Inferior parietal cortex (tissue), 1 donor: ENCODE data around the gene TNNI2.
"Not testable (repeated sequence)": the region's sequence is repeated elsewhere in the genome, so short reads cannot be mapped to it uniquely, and the experiment has no call there.

Experiments used
- DNase-seq: peaks from one replicate; pipeline ENCODE4 v3.0.0-alpha.2; 2016; ENCODE audit errors: extremely low spot score

TNNI2 gene

DNA sequence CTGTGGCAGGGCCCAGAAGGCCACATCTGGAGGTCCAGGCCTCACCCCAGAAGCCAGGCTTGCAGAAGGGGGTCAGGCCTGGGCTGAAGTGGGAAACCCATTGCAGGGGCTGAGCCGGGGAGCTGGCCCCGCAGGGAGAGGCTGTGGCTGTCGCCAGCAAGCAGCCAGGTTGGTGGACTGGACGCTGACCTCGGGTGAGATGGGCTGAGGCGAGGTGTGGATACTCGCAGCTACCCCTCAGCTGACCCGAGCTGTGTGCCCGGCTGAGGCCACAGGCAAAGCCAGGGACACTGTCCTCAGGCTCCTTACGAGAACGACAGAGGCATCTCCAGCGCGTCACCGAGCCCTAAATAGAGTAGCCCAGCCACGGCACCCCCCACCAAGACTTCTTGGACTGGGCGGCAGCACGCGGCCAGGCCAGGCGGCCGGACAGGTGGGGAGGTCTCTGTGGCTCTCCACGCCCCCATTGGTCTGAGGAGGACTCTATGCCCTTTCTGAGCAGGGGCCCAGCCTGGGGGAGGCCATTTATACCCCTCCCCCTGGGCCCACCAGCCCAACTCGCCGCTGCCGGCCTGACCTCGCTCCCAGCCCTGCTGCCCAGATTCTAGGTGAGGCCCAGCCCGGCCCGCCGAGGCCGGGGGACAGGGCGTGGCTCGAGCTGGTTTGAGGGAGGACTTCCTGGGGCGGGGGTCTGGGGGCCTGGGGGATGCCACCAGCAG, at the start of gene TNNI2:
Gene TNNI2 (plus strand): TSS at position 556 of the 719 bp plus-strand sequence. CDS start 716 bp downstream, outside the sequence.
- no peak for DNase-seq

DNA sequence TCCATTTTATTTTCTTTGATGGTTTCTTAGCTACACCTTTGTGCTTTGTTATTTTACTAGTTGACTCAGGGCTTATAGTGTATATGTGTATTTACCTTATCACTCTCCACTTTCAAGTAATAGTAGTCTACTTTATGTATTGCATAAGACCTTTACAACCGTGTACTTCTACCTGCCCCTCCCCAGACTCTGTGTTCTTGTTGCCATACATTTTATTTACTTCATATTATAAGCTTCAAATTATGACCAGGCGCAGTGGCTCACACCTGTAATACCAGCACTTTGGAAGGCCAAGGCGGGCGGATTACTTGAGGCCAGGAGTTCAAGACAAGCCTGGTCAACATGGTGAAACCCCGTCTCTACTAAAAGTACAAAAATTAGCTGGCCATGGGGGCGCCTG, 46.9 kb upstream of the TNNI2 start:
- no peak for DNase-seq

DNA sequence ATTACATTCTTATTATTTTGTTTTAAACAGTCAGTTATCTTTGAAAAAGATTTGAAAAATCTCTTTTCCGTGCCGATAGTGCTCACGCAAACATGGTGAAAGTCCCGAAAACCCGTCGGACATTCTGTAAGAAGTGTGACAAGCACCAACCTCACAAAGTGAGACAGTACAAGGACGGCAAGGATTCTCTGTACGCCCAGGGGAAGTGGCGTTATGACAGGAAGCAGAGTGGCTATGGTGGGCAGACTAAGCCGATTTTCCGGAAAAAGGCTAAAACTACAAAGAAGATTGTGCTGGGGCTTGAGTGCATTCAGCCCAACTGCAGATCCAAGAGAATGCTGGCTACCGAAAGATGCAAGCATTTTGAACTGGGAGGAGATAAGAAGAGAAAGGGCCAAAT, 46.3 kb upstream of the TNNI2 start:
- no peak for DNase-seq

DNA sequence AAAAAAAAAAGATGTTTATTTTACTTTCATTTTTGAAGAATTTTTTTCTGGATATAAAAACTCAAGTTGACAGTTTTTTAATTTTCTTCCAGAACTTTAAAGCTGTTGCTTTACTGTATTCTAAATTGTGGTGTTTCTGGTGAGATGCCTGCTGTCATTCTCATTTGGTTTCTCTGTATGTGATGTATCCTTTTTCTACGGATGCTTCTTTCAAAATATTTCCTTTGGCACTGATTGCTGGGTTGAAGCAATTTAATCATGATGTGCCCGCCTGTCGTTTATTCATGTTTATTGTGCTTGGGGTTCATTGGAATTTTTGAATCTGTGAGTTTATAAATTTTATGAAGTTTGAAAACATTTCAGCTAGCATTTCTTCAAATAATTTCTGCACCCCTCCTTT, 45.7 kb upstream of the TNNI2 start:
- no peak for DNase-seq

DNA sequence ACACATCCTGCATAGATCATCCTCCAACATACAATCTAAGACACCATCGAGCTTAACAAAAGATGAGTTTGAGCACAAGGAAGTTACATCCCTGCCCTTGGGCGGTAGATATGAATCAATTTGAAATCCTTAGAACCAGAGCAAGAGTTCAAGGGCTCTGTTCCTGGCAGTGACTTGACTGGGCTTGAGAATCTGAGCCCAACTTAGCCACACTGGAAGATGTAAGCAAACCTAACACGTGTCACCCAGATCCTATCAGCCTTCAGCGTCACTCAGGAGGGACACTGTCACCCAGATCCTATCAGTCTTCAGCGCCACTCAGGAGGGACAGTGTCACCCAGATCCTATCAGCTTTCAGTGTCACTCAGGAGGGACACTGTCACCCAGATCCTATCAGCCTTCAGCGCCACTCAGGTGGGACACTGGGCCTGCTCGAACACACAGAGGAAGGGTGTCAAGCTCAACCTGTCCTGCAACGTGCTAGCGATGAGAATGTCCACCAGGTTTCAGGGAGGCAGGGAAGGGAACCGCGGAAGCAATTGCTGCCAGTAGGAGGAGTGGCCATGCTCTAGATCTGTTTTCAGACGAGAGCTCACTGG, 42.3 kb upstream of the TNNI2 start:
- DNase-seq = no peak

DNA sequence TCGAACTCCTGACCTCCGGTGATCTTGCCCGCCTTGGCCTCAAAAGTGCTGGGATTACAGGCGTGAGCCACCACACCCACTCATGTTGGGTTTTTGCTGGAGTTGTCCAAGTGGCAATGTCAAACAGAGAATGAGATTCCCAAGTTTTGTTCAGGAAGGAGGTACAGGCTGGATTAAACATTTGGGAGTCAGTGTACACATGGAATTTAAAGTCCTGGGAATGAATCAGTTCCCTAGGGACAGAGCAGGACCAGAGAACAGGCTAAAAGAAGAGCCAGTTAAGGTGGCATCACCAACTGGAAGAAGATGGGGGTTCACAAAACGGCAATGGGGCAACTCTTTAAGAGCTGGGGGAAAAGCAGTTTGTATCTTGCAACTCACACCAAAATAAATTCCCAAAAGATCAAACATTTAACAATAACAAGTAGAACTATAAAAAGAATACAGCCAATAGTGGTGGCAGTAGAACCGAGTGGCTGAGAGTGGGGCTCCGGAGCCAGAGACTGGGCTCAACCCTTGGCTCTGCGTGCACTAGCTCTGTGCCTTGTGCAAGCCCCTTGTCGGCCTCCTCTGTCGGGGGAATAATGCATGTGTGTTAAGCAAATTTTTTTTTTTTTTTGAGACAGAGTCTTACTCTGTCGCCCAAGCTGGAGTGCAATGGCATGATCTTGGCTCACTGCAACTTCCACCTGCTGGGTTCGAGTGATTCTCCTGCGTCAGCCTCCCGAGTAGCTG, 41.2 kb upstream of the TNNI2 start:
- DNase-seq = no peak

DNA sequence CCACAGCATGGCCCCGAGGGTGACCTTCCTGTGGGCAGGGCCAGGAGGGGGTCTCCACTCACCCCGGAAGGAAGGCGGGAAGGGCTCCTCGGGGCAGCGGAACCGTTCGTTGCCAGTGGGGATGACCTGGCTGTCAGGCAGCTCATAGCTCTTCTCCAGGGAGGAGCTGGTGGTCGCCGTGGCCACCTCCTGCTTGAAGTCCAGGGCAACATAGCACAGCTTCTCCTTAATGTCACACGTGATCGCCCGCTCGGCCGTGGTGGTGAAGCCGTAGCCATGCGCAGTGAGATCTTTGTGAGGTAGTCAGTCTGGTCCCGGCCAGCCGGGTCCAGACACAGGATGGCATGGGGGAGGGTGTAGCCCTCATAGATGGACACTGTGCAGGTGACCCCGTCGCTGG, 35.5 kb upstream of the TNNI2 start:
- DNase-seq = no peak

DNA sequence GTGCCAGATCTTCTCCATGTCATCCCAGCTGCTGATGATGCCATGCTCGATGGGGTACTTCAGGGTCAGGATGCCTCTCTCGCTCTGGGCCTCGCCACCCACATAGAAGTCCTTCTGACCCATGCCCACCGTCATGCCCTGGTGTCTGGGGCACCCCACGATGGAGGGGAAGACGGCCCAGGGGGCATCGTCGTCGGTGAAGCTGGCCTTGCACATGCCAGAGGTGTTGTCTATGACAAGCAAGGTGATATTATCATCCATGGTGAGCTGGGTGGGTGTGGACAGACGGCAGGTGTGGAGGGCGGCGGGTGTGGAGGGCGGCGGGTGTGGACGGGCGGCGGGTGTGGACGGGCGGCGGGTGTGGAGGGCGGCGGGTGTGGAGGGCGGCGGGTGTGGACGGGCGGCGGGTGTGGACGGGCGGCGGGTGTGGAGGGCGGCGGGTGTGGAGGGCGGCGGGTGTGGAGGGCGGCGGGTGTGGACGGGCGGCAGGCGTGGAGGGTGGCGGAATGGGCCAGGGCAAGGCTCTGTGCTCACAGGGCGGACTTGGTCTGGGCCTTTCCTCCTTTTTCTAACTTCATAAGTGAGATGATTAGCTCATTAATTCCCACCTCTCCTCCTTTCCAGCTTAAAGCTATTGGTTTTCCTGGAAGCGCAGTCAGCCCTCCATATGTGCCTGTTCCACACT, 34.8 kb upstream of the TNNI2 start:
- not testable (repeated sequence) for DNase-seq

DNA sequence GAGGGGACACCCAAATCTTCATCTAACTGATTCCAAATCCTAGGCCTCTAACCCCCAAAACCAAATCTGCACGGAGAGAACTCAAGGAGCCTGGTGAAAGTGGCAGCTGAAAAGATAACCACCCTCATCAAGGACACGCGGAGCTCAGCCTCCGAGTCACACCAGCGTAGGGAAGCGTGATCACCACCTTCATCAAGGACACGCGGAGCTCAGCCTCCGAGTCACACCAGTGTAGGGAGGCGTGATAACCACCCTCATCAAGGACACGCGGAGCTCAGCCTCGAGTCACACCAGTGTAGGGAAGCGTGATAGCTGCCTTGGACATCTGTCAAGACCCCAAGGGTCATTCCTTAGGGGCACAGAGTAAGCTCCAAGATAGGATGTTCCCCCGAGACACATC, 33.3 kb upstream of the TNNI2 start:
- no peak for DNase-seq

DNA sequence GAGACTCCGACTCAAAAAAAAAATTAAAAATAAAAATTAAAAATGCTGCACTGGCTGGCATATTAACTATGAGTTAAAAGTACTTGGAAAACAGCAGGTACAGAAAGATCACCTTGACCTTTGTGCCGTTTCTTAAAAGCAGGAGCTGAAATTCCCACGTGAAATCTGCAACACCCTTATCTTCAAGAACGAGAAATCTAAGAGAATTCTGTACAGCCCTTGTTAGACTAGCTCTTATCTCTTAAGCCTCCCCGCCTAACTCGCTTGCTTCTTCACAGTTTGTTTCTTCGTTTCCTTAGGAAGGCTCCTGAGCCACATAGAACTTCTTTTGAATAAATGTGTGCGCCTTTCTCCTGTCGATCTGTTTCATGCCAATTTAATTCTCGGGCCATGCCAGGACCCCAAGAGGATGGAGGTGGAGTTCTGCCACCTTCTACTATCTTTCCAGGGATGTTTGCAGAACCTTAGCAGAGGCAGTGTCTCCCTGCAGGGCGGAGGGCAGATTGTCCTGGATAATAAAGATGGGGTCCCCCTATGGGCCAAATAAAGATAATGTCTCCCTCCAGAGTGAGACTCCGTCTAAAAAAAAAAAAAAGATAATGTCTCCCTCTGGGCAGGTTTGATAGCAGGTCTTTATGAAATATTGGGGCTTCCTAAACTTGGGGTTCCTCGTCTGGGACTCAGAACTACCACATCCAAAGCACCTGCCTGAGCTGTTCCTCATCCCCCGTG, 31.4 kb upstream of the TNNI2 start:
- no peak for DNase-seq

DNA sequence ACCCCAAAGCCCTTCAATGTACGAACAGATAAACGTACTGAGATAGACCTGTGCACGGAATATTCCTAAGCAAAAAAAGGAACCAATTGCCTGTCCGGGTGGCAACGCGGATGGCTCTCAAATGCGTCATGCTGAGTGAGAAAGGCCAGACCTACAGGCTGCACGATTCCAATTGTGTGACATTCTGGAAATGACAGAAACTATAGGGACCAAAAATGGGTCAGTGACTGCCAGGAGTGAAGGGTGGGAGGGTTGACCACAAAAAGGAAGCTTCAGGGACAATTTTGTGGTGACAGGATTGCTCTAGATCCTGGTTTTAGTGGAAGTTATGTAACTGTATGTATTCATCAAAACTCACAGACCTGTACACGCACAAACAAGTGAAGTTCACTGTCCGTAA, 28.0 kb upstream of the TNNI2 start:
- no peak for DNase-seq

DNA sequence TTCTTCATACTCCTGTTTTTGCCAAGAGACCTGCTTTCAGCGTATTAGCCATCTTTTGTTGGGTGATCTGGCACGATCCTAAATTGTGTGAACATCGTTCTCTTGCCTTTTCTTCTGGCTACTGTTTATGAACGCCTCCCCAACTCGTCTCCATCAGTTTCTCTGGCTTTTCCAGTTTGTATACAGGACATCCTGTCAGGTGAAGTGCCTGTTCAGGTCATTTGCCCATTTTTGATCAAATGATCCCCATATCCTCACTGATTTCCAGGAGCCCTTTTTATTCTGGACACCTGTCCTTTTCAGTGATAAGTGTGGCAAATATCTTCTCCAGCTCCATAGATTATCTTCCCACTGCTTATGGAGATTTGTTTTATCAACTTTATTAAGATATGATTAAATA, 26.5 kb upstream of the TNNI2 start:
- DNase-seq = no peak

DNA sequence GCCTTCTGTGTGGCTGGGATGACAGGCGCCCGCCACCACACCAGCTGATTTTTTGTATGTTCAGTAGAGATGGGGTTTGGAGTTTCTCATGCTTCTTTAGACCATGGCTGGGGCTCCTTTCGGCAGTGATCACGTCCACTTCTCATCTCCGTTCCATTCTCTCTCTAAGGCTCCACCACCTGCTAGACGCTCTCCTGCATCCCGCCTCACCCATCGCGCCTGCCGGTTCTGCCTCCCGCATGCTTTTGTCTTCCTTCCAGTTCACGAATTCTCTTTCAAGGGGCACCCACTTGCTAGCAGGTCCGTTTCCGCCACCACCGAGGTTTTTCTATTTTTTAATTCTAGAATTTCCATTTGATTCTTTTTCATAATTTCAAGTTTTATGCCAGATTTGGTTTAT, 26.0 kb upstream of the TNNI2 start:
- DNase-seq = no peak

DNA sequence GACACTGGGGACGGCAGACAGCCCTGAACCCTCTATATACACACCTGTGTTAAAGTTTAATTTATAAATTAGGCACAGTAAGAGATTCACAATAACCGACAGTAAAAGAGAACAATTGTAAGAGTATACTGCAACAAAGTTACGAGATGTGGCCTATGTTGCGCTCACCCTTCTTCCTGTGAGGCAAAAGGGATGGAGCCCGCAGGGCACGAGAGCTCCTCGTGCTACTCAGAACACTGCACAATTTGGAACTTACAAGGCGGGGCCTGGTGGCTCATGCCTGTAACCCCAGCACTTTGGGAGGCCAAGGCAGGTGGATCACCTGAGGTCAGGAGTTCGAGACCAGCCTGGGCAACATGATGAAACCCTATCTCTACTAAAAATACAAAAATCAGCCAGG, 25.4 kb upstream of the TNNI2 start:
- not testable (repeated sequence) for DNase-seq

DNA sequence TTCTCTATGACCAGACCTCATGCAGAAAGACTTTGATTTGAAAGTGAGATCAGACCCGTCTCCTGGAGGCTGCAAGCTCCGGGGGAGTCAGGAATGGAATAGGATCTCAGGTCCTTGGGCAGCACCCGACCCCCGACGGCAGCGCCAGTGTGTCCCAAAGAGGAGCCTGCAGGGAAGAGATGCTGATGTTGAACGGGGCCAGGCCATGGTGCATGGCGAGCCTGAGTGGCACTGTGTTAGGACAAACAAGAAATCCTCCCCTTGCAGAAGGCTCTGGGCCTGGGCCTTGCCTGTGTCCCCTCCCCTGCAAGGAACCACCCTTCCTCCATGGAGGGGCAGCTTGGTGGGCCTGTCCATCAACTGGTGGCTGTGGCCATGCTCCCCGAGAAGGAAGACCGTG, 24.1 kb upstream of the TNNI2 start:
- DNase-seq = no peak

DNA sequence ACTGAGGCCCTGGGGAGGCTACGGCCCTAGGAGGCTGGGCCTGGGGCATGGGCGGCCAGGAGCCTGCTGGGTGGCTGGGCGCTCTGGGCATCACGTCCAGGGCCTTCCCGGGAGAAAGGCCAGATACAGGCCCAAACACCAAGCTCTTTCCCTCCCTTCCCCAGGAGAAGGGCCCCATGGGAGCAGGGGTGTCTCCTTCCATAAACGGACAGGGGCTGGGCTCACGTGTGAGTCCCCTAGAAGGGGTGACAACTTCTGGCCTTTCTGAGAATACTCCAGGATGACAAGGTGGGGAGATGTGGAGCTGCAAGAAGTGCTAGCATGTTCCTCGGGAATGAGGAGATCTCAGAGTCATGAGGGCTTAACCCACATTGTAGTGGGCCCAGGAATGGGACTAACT, 23.5 kb upstream of the TNNI2 start:
- no peak for DNase-seq

DNA sequence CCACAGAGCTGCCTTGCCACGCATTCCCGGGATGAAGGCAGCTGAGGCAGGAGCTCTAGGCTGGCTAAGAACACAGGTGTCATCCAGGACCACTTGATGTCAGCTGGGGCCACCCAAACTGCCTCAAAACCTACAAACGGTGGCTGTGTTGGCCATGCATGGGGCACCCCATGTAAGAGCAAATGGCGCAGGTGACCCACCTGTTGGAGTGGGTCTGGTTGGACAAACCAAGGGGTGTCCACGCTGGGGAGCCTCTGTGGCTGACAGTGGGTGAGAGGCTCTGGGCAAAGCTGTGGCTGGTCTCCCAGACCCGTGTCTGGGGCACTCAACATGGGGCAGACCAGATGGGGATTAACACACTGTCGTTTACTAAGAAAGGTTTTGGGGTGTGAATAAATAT, 23.0 kb upstream of the TNNI2 start:
- no peak for DNase-seq

DNA sequence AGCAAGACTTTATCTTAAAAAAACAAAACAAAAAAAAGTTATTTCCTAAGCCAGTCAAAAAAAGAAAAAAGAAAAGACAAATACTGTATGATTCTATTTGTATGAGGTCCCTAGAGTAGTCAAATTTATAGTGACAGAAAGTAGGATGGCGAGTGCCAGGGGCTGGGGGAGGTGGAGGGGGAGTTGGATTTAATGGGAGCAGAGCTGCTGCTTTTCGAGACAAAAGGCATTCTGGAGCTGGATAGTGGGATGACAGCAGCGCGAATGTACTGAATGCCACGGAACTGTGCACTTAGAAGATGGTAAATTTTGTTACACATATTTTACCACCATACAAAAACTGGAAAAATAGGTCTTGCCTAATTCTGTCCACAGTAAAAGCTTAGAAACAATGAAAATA, 21.8 kb upstream of the TNNI2 start:
- no peak for DNase-seq

DNA sequence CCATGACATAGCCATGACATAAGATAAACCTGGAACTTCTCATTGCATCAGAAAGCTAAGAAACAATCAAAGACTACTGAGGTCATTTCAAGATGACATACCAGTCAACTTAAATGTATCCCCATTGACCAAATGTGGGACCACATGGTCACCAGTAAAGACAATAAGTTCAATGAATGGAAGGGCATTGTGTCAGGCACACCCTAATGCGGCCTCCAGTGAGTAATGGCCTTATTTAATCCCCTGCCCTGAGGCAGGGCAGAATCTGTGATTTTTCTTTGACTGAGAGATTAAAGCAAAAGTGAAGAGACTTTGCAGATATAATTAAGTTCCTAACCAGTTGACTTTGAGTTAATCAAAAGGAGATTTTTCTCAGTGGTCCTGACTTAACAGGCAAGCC, 21.3 kb upstream of the TNNI2 start:
- DNase-seq = no peak

DNA sequence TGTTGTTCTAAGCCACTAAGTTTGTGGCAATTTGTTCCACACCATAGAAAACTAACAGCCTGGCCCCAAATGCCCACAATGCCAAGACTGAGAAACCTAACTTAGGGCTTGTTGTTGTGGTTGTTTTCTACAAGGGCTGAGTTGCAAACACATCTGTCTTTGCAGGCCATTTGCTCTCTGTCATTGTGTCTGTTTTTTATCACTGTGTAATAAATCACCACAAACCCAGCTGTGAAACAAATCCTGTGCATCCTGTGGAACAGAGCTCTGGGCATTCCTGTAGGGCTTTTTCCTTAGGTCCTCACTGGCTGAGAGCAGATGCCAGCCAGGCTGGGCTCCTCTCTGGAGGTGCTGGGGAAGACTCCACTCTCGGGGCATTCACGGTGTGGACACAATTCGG, 19.7 kb upstream of the TNNI2 start:
- no peak for DNase-seq

DNA sequence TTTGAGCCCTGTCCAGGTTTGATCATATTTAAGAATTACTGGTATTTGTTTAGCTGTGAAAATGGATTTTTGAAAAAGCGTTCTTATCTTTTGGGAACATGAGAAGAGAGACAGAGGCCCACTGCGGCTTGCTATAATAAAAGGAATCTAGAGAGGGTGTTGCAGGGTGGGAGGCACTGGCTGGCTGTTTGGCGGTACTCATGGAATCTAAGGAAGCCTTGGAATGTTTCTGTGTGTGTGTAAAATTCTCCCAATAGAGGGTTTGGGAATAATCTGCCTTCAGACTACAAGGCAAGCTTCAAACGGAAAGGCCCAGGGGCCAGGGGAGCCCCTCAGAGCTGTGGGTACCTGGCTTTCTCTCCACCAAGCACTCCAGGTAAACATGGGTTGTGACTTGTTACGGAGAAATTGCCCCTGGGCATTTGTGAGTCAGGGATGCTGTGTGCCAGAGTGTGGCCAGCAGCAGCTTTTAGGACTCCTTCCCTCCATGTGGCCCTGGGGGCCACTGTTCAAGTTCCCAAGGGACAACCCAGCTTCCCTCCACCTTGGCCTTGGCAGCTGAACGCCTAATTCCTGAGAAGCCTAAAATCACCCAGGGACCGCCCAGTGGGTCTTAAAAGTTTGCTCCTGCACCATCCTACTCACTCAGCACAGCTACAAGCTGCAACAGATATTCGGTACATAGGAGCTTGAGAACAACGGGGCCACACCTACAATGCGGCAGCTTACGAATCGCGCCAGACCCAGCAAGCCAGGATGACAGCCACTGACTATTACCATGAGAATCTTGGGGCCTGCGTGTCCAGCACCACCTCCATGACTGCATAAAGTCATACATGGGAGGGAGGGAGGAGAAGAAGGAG, 18.1 kb upstream of the TNNI2 start:
- no peak for DNase-seq
